H9 (cell line): ENCODE results near the gene POU2AF1. TPM values are rescaled to one million over a fixed set of nuclear protein-coding genes. Genes with fewer than 3 reads are reported as not detected.
A peak's percentile ranks its signal among the peaks of the same experiment; 100 is the strongest.
"Not testable (repeated sequence)": the region's sequence is repeated elsewhere in the genome, so short reads cannot be mapped to it uniquely, and the experiment has no call there.

Experiments
- DNase-seq: peaks from one replicate; pipeline ENCODE4 v3.0.0-alpha.2; 2017
- H2AFZ ChIP-seq: one replicate; pipeline ENCODE4 v1.6.1; 2013; ENCODE audit warnings: mild to moderate bottlenecking, low read length, control low read depth, moderate library complexity
- H2AK5ac ChIP-seq: 2 replicates; pipeline ENCODE4 v1.6.1; 2013; ENCODE audit warnings: low read length, control low read depth, mixed read lengths; ENCODE audit not compliant: insufficient read length
- H2BK120ac ChIP-seq: one replicate; pipeline ENCODE4 v1.6.1; 2013; ENCODE audit warnings: low read depth, mild to moderate bottlenecking, low read length, control low read depth, inconsistent platforms; ENCODE audit not compliant: poor library complexity, severe bottlenecking
- H2BK12ac ChIP-seq: 2 replicates; pipeline ENCODE4 v1.6.1; 2013; ENCODE audit warnings: low read length, control low read depth, mixed read lengths, low read depth; ENCODE audit not compliant: insufficient read length
- H2BK15ac ChIP-seq: 2 replicates; pipeline ENCODE4 v1.6.1; 2013; ENCODE audit warnings: low read depth, low read length, control low read depth
- H2BK20ac ChIP-seq: one replicate; pipeline ENCODE4 v1.6.1; 2013; ENCODE audit warnings: low read depth, mild to moderate bottlenecking, low read length, control low read depth, inconsistent platforms; ENCODE audit not compliant: poor library complexity, severe bottlenecking
- H2BK5ac ChIP-seq: 2 replicates; pipeline ENCODE4 v1.6.1; 2013; ENCODE audit warnings: low read length, control low read depth, mixed read lengths; ENCODE audit not compliant: insufficient read length
- H3K14ac ChIP-seq: 2 replicates; pipeline ENCODE4 v1.6.1; 2013; ENCODE audit warnings: low read length, control low read depth; ENCODE audit not compliant: insufficient read depth
- H3K18ac ChIP-seq: 2 replicates; pipeline ENCODE4 v1.6.1; 2013; ENCODE audit warnings: low read depth, mild to moderate bottlenecking, mixed read lengths, low read length, control low read depth; ENCODE audit not compliant: insufficient read length
- H3K23ac ChIP-seq: 2 replicates; pipeline ENCODE4 v1.6.1; 2013; ENCODE audit warnings: low read length, control low read depth, mixed read lengths, low read depth; ENCODE audit not compliant: insufficient read length
- H3K23me2 ChIP-seq: 2 replicates; pipeline ENCODE4 v1.6.1; 2013; ENCODE audit warnings: low read depth, mild to moderate bottlenecking, mixed read lengths, low read length, control low read depth; ENCODE audit not compliant: insufficient read length, poor library complexity, severe bottlenecking
- H3K27ac ChIP-seq: 2 replicates; pipeline ENCODE4 v1.5.1; 2013; ENCODE audit warnings: low read length, control low read depth, mixed read lengths, low read depth; ENCODE audit not compliant: insufficient read length
- H3K27me3 ChIP-seq: 2 replicates; pipeline ENCODE4 v1.6.1; 2013; ENCODE audit warnings: low read length, control low read depth, inconsistent platforms; ENCODE audit not compliant: insufficient read depth
- H3K4ac ChIP-seq: 2 replicates; pipeline ENCODE4 v1.6.1; 2013; ENCODE audit warnings: low read depth, mild to moderate bottlenecking, control low read depth, inconsistent platforms, low read length, moderate library complexity
- H3K4me1 ChIP-seq: 2 replicates; pipeline ENCODE4 v1.6.1; 2013; ENCODE audit warnings: low read length, control low read depth, inconsistent platforms; ENCODE audit not compliant: insufficient read depth
- H3K4me2 ChIP-seq: 2 replicates; pipeline ENCODE4 v1.6.1; 2013; ENCODE audit warnings: low read length, control low read depth, mixed read lengths; ENCODE audit not compliant: insufficient read length, insufficient read depth
- H3K56ac ChIP-seq: 2 replicates; pipeline ENCODE4 v1.6.1; 2013; ENCODE audit warnings: low read depth, mild to moderate bottlenecking, mixed read lengths, low read length, control low read depth; ENCODE audit not compliant: insufficient read length
- H3K79me1 ChIP-seq: 2 replicates; pipeline ENCODE4 v1.6.1; 2013; ENCODE audit warnings: low read depth, mild to moderate bottlenecking, moderate library complexity, low read length, control low read depth, inconsistent platforms; ENCODE audit not compliant: insufficient read depth, poor library complexity, severe bottlenecking
- H3K79me2 ChIP-seq: 2 replicates; pipeline ENCODE4 v1.6.1; 2013; ENCODE audit warnings: low read length, control low read depth, inconsistent platforms; ENCODE audit not compliant: insufficient read depth
- H3K9ac ChIP-seq: 2 replicates; pipeline ENCODE4 v1.6.1; 2013; ENCODE audit warnings: low read length, control low read depth, mixed read lengths; ENCODE audit not compliant: insufficient read length; ENCODE audit errors: extremely low read depth
- H3K9me3 ChIP-seq: one replicate; pipeline ENCODE4 v1.6.1; 2013; ENCODE audit warnings: low read depth, low read length, inconsistent platforms; ENCODE audit not compliant: control insufficient read depth
- H3T11ph ChIP-seq: one replicate; pipeline ENCODE4 v1.6.1; 2013; ENCODE audit warnings: mild to moderate bottlenecking, low read length, control low read depth, inconsistent platforms
- H4K20me1 ChIP-seq: one replicate; pipeline ENCODE4 v1.6.1; 2013; ENCODE audit not compliant: control insufficient read depth, insufficient read length, insufficient read depth
- H4K5ac ChIP-seq: 2 replicates; pipeline ENCODE4 v1.6.1; 2013; ENCODE audit warnings: low read depth, mild to moderate bottlenecking, mixed read lengths, low read length, control low read depth; ENCODE audit not compliant: insufficient read length
- H4K8ac ChIP-seq: replicated peaks from 2 replicates; pipeline ENCODE4 v1.6.1; 2013; ENCODE audit warnings: low read length, control low read depth, mixed read lengths, low read depth; ENCODE audit not compliant: insufficient read length
- H4K91ac ChIP-seq: 2 replicates; pipeline ENCODE4 v1.6.1; 2013; ENCODE audit warnings: low read depth, mild to moderate bottlenecking, moderate library complexity, mixed read lengths, low read length, control low read depth; ENCODE audit not compliant: insufficient read length
- H3K27ac Mint-ChIP-seq, 3 experiments: 2 replicates in 2 of 3; 3 replicates in 1 of 3; pipeline ENCODE4 v1.8.0; 2020 to 2021; ENCODE audit warnings: mixed read lengths in 3 of 3, mild to moderate bottlenecking in 1 of 3, moderate library complexity in 1 of 3
- H3K27me3 Mint-ChIP-seq: 2 replicates; pipeline ENCODE4 v1.8.0; 2021; ENCODE audit warnings: low read depth, mild to moderate bottlenecking, moderate library complexity, mixed read lengths
- H3K36me3 Mint-ChIP-seq, 3 experiments: 2 replicates in 2 of 3; 3 replicates in 1 of 3; pipeline ENCODE4 v1.8.0; 2020 to 2021; ENCODE audit warnings: low read depth in 3 of 3, mixed read lengths in 3 of 3; ENCODE audit not compliant: insufficient read depth in 1 of 3
- H3K4me1 Mint-ChIP-seq, 2 experiments: 2 replicates each; pipeline ENCODE4 v1.8.0; 2020; ENCODE audit warnings: mixed read lengths in 2 of 2
- H3K4me3 Mint-ChIP-seq, 2 experiments: 2 replicates in 1 of 2; 3 replicates in 1 of 2; pipeline ENCODE4 v1.8.0; 2020 to 2021; ENCODE audit warnings: mild to moderate bottlenecking in 2 of 2, mixed read lengths in 2 of 2, moderate library complexity in 1 of 2
- H3K9me3 Mint-ChIP-seq, 2 experiments: 2 replicates in 1 of 2; 3 replicates in 1 of 2; pipeline ENCODE4 v1.8.0; 2020; ENCODE audit warnings: mild to moderate bottlenecking in 2 of 2, mixed read lengths in 2 of 2, moderate library complexity in 1 of 2
- CTCF ChIP-seq: fragments of 200-600 bp; sonication (generic); conservative IDR thresholded peaks from 3 replicates; pipeline ENCODE4 v1.8.0; 2021; ENCODE audit warnings: antibody characterized with exemption, mild to moderate bottlenecking
- WGBS: extraction: QIAGEN DNeasy Blood & Tissue Kit; methylation state at CpG from one replicate; pipeline ENCODE4 v1.1.7; 2013; ENCODE audit warnings: missing lambda C conversion rate, low lambda C conversion rate, mixed read lengths; ENCODE audit not compliant: insufficient read length; ENCODE audit errors: extremely low coverage; 5-methylcytosine and 5-hydroxymethylcytosine counted together
- total RNA-seq: library from RNA; stranded (reverse); gene quantifications from 2 replicates; pipeline ENCODE4 v1.2.1, GENCODE V29; 2021

Gene POU2AF1
- total RNA-seq, 1 experiment from 2014 or later = not detected

GRCh38 chr11:111395081-111395480 lies 16.0 kb upstream of the POU2AF1 start:
- H3K23ac ChIP-seq = no peak overlapping the region
- Mint-ChIP-seq H3K4me1 (no peaks in the 10 kb centered on the region), H3K27me3 (no peaks in the 10 kb centered on the region; the same call in none of the 2 replicates), H3K4me3 (no peak overlapping the region), H3K36me3 (no peaks in the 10 kb centered on the region), H3K27ac (no peak overlapping the region; a peak in 1 of 7 replicates), H3K9me3 (no peaks in the 10 kb centered on the region)
- H2BK5ac ChIP-seq = no peak overlapping the region
- no peaks in the 10 kb centered on the region for H4K20me1 ChIP-seq
- H2AK5ac ChIP-seq = no peak overlapping the region
- no peaks in the 10 kb centered on the region for H3K79me1 ChIP-seq
- H2BK12ac ChIP-seq = no peak overlapping the region
- H3K27me3 ChIP-seq = no peaks in the 10 kb centered on the region
- H4K5ac ChIP-seq = no peak overlapping the region
- no peaks in the 10 kb centered on the region for H3K23me2 ChIP-seq
- H4K91ac ChIP-seq = no peak overlapping the region
- no peak overlapping the region for H3K56ac ChIP-seq
- no peak overlapping the region for H3T11ph ChIP-seq
- no peak for DNase-seq
- no peak overlapping the region for H2BK20ac ChIP-seq
- no CpG with 5 or more reads among the region's 7 CpGs for WGBS
- no peak overlapping the region for H2AFZ ChIP-seq
- H2BK120ac ChIP-seq = no peak overlapping the region
- H3K27ac ChIP-seq = no peak overlapping the region
- no peak overlapping the region for H3K18ac ChIP-seq
- no peaks in the 10 kb centered on the region for H3K4me1 ChIP-seq
- no peaks in the 10 kb centered on the region for H3K79me2 ChIP-seq
- H3K9me3 ChIP-seq = no peaks in the 10 kb centered on the region
- no peak overlapping the region for H3K4me2 ChIP-seq
- no peak for TF ChIP-seq CTCF
- no peak overlapping the region for H4K8ac ChIP-seq
- H3K4ac ChIP-seq = no peak overlapping the region
- H3K9ac ChIP-seq = no peak overlapping the region
- H2BK15ac ChIP-seq = no peak overlapping the region
- H3K14ac ChIP-seq = no peak overlapping the region; the same call in 1 of the 2 replicates

- not testable (repeated sequence) for H3K79me2 ChIP-seq, H3K56ac ChIP-seq, H3K79me1 ChIP-seq, H4K20me1 ChIP-seq, H3K9ac ChIP-seq, H2BK5ac ChIP-seq, H3K23ac ChIP-seq, H4K8ac ChIP-seq, H3K4me3 Mint-ChIP-seq, H3K4me1 Mint-ChIP-seq, H2BK15ac ChIP-seq, H4K91ac ChIP-seq, H2BK12ac ChIP-seq, H3K23me2 ChIP-seq, H2BK120ac ChIP-seq, H2BK20ac ChIP-seq, H3K36me3 Mint-ChIP-seq, H3K14ac ChIP-seq, H3K4me2 ChIP-seq, H2AFZ ChIP-seq, H3K4me1 ChIP-seq, H3K18ac ChIP-seq, H3K27me3 Mint-ChIP-seq, H3K9me3 Mint-ChIP-seq, H3K27me3 ChIP-seq, H2AK5ac ChIP-seq, H4K5ac ChIP-seq, H3T11ph ChIP-seq, H3K27ac ChIP-seq, H3K4ac ChIP-seq, H3K9me3 ChIP-seq, DNase-seq
- whole genome bisulfite sequencing = no CpG with 5 or more reads among the region's 4 CpGs
- peak overlapping the region in 1 of 3 experiments; percentile 78; a peak in 1 of 7 replicates for H3K27ac Mint-ChIP-seq
Observed at GRCh38 chr11:111394147-111394546, 15.1 kb upstream of the POU2AF1 start.
